GM21423 (cell line): ENCODE measurements around the gene SGTA.
"Not testable (repeated sequence)": the region's sequence is repeated elsewhere in the genome, so short reads cannot be mapped to it uniquely, and the experiment has no call there.

Experiments used
- ATAC-seq: cut with Tn5 transposase; IDR thresholded peaks from one replicate; pipeline ENCODE4 v1.9.1; 2021; ENCODE audit warnings: mild to moderate bottlenecking, moderate library complexity; ENCODE audit not compliant: unreplicated experiment

The SGTA gene

DNA sequence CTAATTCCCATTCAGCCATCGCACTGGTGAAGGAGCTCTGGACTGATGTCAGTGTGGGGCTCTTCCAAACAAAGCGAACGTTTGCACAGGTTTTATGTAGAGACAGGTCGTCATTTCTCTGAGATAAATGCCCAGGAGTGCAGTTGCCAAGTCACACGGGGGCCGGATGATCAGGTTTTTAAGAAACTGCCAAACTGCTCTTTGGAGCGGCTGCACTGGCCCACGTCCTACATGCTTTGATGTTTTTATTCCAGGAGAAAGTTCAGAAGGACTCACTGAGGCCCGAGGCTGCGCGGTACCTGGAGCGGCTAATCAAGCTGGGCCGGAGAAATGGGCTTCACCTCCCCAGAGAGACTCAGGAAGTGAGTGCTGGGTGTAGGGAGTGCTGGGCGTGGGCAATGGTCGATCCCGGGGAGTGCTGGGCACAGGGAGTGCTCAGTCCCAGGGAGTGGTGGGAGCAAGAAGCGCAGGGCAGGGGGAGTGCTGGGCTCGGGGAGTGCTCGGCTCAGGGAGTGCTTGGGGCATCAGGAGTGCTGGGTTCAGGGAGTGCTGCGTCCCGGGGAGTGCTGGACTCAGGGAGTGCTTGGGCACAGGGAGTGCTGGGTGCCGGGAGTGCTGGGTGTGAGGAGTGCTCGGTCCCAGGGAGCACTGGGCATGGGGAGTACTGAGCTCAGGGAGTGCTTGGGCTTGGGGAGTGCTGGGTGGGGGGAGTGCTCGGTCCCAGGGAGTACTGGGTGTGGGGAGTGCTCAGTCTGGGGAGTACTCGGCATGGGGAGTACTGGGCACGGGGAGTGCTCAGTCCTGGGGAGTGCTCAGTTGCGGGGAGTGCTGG lies 13.0 kb upstream of the SGTA start:
- ATAC-seq: no peak

DNA sequence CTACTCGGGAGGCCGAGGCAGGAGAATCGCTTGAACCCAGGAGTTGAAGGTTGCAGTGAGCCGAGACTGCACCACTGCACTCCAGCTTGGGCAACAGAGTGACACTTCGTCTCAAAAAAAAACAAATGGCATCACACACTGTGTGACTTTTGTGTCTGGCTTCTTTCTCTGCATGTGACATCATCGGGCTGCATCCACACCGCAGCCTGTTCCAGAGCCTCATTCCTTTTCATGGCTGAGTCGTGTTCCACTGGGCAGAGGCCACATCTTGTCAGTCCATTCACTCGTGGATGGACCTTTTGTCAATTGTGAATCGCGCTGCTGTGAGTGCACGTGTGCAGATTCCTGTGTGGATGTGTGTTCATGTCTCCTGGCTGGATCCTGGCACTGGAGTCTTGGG lies 10.5 kb upstream of the SGTA start:
- no peak for ATAC-seq

DNA sequence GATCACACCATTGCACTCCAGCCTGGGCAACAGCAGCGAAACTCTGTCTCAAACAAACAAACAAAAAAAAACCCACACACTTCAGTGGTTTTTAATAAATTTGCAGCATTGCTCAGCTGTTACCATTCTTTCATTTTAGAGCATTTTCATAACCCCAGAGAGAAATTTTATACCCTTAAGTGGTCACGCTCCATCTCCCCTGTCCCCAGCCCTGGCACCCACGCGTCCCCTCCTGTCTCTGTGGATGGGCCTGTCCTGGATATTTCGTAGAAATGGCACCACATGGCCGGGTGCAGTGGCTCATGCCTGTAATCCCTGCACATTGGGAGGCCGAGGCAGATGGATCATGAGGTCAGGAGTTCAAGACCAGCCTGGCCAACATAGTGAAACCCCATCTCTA lies 10.1 kb upstream of the SGTA start:
- no peak for ATAC-seq

DNA sequence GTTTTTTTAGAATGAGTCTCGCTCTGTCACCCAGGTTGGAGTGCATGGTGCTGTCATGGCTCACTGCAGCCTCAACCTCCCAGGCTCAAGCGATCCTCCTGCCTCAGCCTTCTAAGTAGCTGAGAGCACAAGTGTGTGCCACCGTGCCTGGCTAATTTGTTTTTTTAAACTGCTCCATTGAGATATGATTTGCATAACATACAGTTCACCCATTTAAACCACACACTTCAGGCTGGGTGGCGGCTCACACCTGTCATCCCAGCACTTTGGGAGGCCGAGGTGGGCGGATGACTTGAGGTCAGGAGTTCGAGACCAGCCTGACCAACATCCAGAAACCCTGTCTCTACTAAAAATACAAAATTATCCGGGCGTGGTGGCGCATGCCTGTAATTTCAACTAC lies 9.6 kb upstream of the SGTA start:
- not testable (repeated sequence) for ATAC-seq

DNA sequence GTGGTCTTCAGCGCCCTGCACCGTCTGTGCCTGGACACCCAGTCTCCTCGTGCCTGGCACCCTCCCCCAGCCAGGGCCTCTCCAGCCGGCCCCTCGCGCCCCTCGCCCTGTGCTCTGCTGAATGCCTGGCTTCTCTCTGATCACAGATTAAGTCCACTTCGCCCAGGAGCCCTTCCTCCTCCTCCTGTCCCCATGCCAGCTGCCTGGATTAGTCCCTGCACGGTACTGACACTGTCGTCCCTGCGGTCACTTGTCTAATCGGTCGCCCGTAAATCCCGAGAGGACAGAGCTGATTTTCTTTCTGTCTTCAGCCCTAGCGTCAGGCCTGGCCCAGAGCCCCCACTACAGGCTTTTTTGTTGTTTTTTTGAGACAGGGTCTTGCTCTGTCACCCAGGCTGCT lies 8.8 kb upstream of the SGTA start:
- ATAC-seq: no peak

DNA sequence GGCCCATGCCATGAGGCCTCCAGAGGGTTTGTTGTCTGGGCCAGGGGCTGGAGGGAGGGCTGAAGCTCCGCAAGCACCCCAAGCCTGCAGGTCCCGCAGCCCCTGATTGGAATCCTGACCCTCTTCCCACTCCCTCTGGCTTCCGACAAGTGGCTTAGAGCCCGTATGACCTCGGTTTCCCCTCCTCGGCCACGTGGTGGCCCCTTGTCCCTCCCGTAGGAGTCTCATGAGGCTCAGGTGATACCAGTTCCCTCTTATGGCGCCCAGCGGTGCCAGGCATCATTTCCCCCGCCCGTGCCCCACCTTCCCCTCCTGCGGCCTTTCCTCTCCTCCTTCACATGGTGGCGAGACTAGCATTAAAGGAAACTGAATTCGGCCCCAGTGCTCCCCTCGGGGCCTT lies 8.4 kb upstream of the SGTA start:
- no peak for ATAC-seq

DNA sequence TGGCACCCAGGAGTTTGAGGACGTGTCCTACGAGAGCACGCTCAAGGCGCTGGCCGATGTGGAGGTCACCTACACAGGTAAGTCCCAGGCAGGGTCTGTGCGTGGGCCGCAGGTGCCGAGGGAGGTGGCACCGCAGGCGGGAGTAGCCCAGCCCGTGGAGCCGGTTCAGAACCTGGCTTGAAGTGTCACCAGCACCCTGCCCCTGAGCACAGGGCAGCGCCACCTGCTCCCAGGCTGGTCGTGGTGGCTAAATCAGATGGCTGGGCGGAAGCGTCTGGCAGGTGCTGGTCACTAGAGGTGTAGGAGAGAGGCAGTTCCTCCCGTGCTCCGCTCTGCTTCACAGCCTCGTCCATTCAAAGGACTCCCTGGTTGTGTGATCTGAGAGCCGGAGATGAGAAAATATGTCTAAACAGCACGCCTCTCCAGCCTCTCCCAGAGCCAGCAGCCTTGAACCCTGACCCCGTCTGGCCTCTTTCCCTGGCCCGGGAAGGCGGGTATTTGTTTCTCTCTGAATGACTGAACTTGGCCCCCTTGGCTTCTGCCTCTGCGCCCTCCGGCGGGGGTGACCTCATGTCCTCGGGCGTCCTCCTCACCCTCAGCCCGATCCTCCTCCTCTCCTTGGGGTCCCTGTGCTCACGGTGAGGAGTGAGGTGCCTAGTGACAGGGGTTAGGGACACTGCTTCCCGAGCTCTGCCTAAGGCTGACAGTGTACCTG lies 7.6 kb upstream of the SGTA start:
- no peak for ATAC-seq

DNA sequence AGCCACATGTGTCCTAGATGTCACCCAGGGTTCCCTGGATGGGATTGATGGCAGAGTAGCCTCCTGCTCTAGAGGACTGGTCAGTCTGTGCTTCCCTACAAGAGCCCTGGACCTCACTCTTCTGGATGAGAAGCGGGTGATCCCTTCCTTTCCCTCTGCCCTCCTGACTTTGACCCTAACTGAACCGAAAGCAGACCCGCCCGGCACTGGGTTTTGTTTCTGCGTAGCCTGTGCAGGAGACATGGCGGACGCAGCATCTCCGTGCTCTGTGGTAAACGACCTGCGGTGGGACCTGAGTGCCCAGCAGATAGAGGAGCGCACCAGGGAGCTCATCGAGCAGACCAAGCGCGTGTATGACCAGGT lies 7.1 kb upstream of the SGTA start:
- no peak for ATAC-seq

DNA sequence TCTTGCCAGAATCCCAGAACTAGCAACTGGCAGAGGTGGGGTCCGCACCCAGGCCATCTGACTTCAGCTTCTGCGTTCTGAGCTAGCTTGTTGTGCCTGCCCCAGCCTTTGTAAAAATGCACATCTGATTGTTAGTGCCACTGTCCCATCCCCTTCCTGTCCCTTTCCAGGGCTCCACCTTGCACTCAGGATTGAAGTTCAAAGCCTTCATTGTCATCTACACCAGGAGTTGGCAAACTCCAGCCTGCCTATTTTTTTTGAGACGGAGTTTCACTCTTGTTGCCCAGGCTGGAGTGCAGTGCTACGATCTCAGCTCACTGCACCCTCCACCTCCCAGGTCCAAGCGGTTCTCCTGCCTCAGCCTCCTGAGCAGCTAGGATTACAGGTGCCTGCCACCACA lies 5.2 kb upstream of the SGTA start:
- no peak for ATAC-seq

DNA sequence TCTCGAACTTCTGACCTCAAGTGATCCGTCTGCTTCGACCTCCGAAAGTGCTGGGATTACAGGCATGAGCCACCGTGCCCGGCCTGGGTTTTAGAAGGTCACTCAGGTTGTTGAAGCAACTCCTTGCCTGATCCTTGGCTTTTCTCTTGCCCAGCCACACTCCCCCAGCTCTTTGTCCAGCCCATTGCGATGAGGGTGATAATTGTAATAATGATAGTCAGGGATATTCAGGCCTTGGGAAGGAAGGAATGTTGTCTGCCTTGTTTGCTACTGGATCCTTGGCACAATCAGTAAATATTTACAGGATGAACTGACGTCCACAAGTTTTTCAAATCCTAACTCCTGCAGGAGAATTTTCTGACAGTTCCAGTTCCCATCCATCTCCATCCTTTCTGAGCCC lies 4.0 kb upstream of the SGTA start:
- ATAC-seq: no peak

DNA sequence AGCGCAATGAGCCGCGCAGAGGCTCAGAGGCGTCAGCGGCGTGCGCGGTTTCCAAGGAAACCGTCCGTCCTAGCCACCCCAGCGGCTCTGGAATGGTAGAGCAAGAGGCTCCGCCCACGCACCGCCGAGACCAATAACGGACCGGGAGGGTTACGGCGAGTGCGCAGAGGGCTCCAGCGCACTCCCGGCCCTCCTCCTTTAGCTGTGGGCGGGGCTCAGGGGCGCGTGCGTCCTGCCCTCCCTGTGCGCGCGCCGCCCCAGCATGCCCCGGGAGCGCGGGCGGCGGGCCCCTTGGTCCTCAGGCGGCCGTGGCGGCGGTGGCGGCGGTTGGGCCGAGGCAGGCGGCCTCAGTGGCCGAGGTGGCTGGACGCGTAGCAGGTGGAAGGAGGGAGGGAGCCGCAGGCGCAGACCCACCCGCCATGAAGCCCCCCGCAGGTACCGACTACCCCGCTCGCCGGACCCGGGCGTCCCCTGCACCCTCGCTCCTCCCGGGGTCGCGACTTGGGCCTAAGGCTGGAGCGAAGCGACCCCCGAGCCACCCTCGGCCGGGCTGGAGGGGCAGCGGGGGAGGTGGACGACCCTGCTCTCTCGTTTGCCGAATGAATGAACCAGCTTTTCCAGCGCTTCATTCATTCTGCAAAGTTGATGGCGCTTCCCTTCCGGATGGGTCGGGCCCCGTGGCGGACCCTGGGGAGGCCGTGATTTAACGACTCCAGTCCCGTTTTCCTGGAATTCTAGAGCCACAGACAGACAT lies 2.3 kb upstream of the SGTA start, which contains the start of gene THOP1:
TSS of gene THOP1 (plus strand) at position 260 of the 754 bp plus-strand sequence. CDS start at position 420, 160 bp downstream.
- ATAC-seq: peak; percentile 60

DNA sequence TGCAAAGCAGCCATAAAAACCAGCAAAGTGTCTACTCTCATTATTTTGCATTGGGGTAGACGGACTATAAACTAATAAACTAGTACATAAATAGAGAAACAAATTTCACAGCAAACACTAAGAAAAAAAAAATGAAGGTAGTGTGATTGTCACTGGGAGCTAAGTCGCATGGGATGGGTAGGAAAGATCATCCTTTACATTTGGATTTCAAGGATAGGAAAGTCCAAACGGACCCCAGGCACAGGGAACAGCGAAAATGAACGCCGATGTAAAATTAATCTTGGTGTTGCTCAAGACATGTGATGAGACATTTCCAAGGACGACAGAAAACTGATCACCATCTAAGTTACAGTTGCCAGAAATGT lies 690 bp upstream of the SGTA start:
- ATAC-seq: no peak

DNA sequence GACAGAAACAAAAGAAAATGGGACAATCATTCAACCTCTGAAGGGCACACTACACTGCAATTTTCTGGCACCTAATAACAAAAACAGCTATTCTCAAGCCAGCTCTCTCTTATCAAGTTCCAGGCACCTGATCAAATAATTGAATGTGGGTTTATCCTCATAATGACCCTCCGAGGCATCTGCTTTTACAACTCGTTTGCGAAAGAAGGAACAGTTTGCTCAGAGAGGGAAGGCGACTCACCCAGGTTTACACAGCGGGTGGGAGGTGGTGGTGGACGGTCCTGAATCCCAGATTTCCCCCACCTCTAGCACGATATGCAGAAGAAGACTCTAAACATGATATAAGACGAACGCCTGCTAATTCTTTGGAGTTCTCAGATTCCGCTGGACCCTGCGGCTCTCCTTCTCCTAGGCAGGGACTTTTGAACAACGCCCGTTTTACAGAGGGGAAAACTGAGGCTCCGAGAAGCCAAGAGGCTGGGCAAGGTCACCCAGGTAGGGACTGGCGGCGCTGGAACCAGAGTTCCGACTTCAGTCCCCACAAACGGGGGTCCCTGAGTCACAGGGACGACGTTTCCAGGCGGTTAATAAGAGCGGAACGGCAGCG lies 641 bp downstream of the SGTA start:
- no peak for ATAC-seq

DNA sequence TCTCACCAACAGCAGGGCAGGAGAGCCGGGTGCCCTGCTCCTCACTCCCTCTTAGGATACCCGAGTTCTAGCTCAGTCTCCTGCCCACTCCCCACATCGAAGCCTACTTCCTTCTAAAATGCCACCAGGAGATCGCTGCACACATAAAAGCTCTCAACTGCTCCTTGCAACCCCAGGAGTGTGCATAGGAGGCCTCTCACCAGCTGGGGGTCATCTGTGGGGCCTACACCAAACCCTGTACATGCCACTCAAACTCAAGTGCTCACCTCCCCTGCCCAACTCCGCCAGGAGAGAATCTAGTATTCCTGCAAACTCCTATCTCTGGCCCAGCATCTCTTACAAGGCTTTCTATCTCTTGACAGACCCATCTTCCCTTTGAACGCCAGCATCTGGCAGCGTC lies 2.8 kb downstream of the SGTA start:
- ATAC-seq: no peak

DNA sequence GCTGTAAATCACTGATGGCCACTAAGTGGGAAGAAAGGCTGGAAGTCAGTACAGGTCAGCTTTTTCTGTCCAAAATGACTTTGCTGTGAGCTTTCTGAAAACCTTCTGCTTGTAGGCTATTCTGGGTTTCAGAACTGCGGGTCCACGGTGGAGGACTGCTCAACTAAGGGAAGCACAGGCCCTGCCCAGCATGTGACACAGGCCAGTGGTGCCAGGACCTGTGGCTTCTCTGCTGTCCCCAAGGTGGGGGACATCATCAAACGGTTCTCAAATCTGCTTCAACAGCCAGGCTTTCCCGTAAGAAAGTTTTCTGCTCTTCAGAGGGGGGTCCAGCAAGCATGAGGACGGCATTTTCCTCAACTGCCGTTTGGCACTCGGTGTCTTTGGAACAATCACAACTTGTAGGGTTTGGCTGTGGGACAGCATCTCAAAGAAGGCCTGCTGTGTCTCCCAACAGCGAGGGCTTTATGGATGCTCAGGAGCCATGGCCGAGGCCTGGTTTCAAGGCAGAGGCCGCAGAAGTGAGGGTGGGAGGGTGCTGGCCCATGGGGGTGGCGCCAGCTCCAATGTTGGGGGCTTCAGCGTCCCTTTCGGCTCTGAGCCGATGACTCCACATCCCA lies 3.8 kb downstream of the SGTA start:
- no peak for ATAC-seq

DNA sequence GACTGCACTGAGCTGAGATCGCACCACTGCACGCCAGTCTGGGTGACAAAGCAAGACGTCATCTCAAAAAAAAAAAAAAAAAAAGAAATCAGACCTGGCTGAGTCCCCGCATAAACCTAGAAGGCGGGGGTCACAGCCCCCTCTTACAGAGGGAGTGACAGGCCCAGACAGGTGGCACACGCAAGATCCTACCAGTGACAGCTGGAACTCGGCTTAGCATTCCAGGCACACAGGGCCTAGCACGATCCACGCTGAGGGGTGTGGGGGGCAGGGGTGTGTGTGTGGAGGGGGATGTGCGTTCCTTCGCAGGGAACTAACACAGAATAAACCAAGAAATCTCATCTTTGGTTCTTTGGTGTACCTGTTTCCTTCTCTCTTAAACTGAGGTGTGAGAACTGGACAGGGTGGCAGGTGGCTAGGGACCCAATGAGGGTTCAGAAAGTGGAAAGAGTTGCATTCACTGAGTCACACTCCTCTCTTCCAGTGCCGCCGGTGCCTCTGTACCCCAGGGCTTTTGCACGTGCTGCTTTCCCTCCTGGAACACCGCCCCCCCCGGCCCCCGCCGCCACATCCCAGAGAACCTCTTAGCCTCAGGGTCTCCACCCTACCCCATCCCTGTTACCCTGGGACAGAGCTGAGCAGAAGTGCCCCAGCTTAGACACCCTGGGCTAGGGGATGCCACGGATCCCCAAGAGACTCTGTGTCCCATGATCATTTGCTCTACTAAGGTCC lies 5.0 kb downstream of the SGTA start:
- ATAC-seq: no peak

DNA sequence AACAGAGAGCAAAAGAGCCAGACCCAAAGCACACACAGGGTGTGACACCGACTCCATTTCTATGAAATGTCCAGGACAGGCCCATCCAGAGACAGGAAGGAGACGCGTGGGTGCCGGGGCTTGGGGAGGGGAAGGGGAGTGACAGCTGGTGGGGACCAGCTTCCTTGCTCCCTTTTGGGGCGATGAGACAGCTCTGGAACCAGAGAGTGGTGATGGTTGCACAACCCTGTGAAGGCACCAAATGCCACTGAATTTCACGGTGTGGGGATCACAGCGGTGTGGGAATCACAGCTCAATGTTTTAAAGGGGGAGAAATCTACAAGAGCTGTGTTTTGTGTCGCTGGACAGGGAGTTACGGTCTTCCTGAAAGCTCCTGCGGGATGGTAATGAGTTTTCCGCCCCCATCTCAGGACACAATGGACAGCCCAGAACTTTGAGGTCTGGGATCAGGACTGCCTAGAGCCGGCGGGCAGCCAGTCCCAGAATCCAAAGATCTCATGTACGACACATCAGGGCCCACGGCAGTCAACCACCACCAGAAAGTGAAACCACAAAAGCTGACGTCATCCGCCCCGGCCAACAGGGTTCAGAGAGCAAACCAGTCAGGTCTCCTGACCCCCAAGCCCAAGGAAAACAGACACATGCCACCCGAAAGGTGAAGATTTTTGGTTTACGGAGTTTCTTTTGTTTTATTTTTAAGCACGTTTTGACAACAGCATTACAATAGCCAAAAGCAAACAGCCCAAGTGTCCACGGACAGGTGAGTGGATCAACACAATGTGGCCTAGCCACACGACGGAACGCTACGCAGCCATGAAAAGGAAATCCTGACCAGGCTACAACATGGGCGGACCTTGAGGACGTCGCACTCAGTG lies 7.3 kb downstream of the SGTA start:
- ATAC-seq: no peak

DNA sequence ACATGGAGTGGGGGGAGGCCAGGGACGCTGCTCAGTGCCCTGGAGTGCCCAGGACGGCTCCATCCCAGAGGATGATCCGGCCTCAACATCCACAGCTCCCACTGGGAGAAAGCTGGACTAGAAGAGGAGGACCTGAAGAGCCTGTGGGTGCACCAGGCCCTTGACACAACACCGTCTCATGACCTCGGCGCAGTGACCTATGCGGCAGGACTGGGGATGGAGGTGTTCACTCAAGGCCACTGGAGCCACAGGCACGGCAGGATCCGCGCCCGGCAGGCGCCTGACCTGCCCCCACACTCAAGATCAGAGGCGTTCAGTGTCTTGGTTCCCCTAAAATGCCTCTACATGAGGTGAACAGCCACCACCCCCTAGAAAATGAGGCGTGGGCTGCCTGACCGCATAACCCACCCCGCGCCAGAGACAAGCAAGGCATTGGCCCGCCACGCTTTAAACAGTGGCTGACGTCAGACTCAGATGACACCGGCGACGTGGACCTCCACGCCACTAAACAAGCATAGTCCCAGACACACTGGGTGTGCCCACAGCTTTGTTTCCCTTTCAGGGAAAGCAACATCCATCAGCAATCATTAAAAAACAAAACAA lies 8.0 kb downstream of the SGTA start:
- ATAC-seq: no peak
